GM19463 (cell line): Measurements from ENCODE around the gene PYCR2.
A peak's percentile ranks its signal among the peaks of the same experiment; 100 is the strongest.

ENCODE experiments used
- ATAC-seq: cut with Tn5 transposase; IDR thresholded peaks from one replicate; pipeline ENCODE4 v1.9.1; 2021; ENCODE audit warnings: mild to moderate bottlenecking, moderate library complexity; ENCODE audit not compliant: unreplicated experiment

Gene PYCR2

DNA sequence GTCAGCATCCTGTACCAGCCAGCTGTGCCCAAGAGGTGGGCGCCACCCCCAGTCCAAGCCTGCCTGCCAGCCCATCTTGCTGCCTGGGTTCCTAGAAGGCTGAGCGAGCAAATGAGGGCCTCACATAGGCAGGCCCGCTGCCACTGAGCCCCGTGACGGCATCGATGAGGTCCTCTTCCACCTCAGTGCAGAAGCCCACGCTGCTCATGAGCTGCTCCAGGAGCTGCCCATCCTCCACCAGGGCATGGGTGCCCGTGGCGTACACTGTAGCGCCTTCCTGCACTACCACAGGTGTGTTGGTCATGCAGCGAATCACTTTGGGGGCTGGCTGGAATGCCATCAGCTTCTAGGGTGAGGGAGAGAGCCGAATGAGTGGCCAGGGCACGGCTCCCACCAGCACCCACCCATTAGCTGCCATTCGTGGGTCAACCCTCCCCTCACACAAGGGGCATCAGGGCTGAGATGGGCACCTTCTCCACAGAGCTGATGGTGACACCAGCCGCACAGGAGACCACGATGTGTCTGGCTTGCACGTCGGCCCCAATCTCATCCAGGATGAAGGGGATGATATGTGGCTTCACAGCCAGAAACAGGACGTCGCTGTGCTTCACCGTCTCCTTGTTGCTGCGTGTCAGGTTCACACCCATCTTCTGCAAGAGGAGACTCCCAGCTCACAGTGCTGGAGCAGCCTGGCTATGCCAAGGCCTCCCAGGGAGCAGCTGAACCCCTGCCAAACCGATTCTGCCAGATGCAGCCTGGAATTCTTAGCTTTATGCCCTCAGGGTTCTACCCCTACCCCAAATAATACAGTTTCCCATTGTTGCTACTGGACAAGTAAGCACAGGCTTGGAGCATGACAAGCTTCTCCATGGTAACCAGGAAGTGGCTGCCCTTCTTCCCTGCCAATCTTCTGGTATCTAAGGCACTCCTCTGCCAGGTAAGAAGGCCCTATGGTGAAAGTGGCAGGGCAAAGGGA, 2.0 kb downstream of the PYCR2 start:
- no peak for ATAC-seq

- no peak for ATAC-seq
These were observed 4.1 kb downstream of the PYCR2 start for GRCh38 chr1:225919906-225920305.

- ATAC-seq: no peak
These were observed 5.8 kb downstream of the PYCR2 start for GRCh38 chr1:225918280-225918679.

DNA sequence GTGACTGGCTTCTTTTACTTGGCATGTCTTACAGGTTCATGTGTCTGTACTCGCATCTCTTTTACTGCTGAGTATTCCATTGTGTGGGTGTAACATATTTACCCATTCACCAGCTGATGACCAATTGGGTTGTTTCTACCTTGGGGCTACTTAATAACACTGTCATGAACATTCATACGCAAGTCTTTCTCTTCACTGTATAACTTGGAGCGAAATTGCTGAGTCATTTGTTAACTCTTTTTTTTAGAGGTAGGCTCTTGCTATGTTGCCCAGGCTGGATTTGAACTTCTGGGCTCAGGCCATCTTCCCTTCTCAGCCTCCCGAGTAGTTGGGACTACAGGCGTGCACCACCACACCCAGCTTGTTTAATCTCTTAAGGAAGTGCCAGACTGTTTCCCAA, 6.5 kb downstream of the PYCR2 start:
- ATAC-seq: no peak

DNA sequence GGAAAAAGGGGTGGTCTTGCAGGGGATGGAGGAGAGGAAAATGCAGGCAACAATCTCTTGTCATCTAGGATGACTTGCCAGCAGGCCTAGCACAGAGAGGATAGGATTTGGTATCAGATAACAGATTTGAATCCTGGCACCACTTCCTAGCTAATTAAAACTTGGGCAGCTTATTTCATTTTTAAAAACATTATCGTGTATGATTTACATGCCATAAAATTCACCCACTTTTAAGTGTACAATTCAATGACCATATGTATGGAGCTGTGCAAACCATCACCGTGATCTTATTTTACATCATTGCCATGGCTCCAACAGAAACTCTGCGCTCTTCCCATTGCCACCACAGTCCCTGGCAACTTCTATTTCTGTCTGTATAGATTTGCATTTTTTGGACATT, 6.9 kb downstream of the PYCR2 start:
- ATAC-seq: no peak

GRCh38 chr1:225915538-225915991, 8.5 kb downstream of the PYCR2 start:
- no peak for ATAC-seq

DNA sequence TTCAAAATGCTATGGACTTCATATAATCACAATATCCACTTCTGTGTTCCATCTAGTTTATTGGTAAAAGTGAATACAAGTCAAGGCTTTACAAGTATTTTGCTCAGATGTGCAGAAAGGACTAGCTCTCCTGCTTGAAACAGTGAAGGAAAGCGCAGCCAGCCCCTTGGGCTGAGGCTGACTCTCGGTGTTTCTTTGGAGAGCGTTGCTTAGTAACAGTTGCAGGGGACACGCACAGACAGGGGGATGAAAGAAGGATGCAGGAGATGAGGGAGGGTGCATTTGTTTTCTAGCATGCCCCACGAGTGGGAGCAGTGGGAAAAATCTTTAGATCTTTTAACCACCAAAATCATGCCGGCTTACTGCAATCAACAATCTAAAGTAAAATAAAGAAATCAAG, 9.1 kb downstream of the PYCR2 start:
- no peak for ATAC-seq

DNA sequence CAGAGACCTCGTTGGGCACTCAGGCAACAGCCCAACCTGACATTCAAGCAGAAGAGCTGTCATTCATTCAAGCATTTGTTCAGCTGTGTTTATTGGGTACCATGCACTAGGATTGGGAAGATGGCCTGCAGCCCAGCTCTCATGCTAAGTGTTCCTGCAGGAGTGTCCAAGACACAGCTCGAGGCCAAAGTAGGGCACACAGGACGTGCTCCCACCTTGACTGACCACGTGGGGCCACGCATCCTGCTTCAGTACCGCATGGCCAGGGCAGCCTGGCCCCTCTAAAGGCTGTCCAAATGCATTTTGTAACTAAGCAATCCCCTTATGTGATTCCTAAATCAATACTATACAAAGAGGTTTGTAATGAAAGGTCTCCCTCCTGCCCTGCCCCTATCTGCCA, 9.7 kb downstream of the PYCR2 start:
- ATAC-seq: no peak

DNA sequence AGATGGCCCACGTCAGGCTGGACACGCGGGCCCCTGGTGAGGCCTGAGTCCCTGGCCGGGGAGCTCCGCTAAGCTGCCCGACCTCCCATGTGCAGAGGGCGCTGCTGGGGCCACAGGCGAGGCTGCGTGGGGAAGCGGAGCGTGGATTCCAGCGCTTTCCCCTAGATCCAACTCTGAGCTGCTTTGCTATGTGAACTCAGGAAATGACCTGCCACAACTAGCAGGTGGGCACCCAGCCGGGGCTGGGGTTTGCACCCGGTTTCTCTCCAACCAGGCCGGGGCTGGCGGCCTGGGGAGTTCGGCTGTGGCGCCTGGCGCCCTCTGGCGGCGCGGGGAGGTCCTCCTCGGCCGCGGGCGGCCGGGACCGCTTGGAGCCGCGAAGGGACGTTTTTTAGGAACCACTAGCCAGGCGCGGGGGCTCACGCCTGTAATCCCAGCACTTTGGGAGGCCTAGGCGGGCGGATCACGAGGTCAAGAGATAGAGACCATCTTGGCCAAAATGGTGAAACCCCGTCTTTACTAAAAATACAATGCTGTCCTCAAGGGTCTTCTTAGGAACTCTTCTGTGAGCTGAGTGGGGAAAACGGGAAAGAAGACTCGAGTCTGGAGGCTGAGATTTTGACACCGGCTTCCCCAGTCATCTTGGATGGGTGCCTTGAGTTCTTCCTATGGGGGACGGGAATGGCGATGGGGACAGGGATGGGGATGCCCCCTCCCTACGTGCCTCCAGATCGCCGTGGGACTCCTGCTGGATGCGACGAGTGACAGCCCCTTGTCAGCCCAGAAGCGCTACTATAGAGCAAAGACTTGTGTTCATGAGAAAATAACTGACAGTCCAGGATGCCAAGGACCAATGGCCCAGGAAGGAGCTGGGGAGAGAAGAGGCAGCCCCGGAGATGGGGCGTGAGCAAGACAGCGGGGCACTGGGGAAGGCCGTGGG, 12.6 kb downstream of the PYCR2 start:
- peak; percentile 88 for ATAC-seq

- ATAC-seq: no peak
These were observed 14.6 kb downstream of the PYCR2 start for GRCh38 chr1:225909477-225909876.

DNA sequence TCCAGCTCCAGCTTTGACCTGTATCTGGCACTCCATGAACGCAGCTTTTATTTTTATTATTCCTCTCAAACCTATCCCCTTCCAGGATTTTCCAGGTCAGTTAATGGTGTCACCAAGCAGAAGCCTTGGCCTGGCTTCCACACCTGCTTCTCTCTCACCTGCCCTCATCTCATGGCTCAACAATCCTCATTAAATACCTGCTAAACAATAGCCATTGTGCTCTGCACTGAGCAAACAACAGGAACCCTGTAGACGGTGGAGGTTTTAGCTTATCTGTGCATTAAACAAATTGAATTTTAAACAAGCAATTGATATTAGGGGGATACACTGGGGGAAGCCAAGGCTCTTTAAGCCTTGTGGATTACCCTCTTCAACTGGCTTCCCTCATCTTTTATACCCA, 15.3 kb downstream of the PYCR2 start:
- no peak for ATAC-seq

GRCh38 chr1:225908013-225908640, 15.9 kb downstream of the PYCR2 start:
- no peak for ATAC-seq

GRCh38 chr1:225907341-225907740, 16.7 kb downstream of the PYCR2 start:
- ATAC-seq: no peak

- ATAC-seq: no peak
These were observed 17.6 kb downstream of the PYCR2 start for GRCh38 chr1:225906467-225906866.

DNA sequence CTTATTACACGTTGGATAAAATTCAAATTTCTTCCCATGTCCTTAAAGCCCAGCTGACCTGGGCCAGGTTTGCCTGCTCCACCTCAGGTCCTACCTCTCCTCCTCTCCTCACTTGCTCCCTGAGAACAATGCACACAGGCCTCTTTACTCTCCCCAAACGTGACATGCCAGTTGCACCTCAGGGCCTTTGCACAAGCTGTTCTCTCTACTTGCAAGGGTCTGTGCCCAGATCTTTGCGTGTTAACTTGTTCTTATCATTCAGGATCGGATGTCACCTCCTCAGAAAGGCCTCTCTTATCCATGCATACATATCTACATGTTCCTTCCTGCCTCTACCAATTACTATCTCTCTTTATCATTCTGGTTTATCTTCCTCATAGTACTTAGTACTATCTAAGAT, 20.4 kb downstream of the PYCR2 start:
- no peak for ATAC-seq

- no peak for ATAC-seq
These were observed 24.8 kb downstream of the PYCR2 start for GRCh38 chr1:225899044-225899925.

GRCh38 chr1:225897595-225898514, 26.2 kb downstream of the PYCR2 start:
- ATAC-seq: no peak

- peak; percentile 100 for ATAC-seq
These were observed 27.0 kb downstream of the PYCR2 start for GRCh38 chr1:225896937-225897549.

- no peak for ATAC-seq
These were observed 27.6 kb downstream of the PYCR2 start for GRCh38 chr1:225896494-225896893.
